HG02623 (cell line): ENCODE results near the gene NAA11.

Source experiments
- ATAC-seq: cut with Tn5 transposase; IDR thresholded peaks from one replicate; pipeline ENCODE4 v1.9.1; 2021; ENCODE audit warnings: moderate library complexity; ENCODE audit not compliant: unreplicated experiment

Gene NAA11

DNA sequence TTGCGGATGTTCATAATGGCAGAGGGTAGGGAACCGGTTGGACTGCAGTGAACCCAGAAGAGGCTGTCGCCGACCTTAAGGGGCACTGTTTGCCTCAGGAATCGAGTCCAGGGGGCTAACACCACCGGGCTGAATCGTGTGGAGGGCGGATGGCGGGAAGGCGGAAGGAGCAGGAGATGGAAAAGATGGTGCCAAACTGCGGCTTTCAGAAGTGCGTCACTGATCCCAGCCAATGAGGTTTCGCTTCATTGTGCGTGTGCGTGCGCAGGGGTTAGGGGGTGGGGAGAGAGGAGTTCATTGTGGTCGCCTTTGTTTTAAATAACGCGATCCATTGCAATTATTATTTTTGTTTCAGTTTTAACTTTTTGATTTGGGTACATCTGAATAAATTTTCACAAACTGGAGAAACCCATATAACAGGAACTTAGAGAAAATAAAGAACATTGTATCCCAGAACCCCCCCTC is at the start of gene NAA11:
NAA11 (minus strand) TSS at position 198 of the 465 bp plus-strand sequence; CDS start at position 14, 184 bp downstream.
- ATAC-seq = no peak

DNA sequence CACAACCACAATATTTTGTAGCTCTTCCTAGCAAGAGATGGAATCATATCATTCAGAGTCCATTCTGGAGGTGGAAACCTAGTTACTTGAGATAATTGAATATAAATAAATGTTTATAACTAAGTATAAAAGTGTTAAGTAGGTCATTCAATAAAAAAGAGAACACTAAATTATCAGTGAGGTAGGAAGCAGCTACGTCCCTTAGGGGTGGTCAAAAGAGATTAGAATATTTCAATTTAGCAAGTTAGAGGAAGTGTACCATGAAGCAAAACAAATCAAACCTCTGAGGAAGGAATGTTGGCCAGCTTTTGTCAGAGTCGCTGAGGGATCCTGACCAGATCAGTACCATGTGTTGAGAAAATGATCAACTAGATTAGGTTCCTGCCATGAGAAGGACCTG is 44.2 kb upstream of the NAA11 start:
- no peak for ATAC-seq

DNA sequence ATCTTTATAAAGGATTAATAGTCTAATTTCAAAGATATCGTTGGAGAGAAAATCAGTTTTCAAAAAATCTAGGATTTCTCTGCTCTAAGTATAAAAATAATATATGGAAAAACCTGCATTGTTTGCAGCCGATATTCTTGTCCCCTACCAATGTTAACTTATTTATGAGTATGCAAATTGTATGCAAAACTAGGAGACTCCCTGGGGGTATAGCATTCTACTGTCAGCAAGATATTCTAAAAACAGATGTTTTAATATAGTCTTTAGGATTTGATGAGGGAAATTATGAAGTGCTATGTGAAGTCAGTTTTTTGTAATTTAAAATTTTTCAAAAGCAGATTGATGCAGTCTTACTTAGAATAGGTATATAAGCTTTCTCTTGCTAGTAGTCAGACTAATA is 41.2 kb upstream of the NAA11 start:
- no peak for ATAC-seq

DNA sequence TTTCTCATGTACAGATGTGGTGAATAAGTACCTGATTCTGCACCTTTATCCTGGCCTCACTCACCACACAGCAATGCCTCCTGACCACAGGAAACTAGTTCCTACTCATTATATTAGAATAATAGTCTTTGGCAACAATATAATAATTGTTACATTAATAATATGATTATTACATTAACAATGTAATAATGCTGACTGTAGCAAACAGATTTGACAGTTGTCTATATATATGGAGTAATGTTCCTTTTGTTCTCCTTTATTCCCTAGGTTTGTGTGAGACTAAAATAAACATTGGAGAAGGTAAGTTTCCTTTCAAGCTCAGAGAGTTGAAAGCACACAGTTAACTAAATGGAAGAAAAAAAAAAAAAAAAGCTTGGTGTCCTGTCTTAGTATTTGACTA is 40.6 kb upstream of the NAA11 start:
- no peak for ATAC-seq

DNA sequence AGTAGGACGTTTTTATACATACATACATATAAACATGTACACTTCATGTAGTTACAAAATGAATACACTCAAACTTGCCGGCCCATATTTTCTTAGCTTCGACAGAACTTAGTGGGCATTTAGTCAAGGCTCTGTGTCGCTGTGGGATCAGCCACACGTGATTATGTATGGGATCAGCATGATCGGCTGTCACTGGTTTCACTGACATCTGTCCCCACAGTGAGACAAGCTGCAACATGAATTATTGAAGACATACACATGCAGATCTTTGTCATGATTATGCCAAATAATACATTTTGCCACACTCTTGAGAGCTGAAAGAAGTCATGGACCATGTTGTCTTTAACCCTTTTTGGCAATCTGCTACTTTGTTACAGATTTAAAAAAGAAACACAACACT is 38.2 kb upstream of the NAA11 start:
- no peak for ATAC-seq

DNA sequence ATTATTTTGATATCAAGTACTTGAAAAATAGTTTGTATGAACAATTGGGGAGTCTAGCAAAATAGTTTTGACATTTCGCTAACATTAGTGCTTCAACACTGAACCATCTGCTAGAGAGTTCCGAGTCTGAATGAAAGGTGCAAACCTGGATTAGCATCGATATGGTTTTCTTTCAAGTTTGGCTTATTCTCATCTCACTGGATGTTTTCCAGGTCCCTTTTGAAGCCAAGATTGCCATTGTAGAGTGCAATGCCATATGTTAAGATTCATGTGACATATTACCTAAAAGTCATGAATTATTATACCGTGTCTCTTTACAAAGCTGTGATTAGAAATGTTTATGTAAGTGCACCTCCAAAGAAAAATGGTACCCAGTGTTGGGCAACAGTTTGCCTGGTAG is 36.8 kb upstream of the NAA11 start:
- no peak for ATAC-seq

DNA sequence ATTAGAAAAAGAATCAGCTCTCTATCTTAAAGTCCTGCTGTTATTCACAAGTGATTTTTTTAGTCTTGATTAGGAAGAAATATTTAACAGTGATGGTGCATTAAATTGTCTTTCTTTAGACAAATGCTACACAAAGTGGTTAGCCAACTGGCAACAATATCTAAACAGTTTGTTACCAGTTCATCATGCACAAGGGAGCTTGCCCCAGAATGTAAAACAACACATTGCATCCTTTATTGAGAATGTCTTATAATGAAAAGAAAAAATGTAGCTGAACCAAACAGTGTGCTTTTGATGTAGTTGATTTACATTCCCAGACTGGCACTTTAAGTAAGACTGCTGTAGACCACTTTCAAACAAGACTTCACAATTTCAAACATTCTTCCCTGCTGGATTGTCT is 34.1 kb upstream of the NAA11 start:
- no peak for ATAC-seq

DNA sequence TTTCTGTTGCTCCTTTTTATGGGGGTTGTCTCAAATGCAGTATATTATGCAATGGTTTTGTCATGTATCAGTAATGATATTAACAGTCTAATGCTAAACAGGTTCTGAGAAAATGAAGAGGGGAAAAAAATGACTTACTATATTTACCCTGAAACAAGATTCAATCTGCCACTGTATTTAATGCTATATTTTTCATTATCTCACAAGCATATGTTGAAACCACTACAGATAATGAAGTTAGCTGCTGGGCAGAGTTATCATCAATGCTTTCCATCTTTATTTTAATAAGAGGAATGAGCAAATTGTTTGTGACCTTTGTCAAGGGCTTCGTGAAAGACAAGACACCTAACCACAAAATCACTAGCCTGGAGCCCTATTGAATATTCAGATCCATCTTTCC is 32.6 kb upstream of the NAA11 start:
- ATAC-seq = no peak

DNA sequence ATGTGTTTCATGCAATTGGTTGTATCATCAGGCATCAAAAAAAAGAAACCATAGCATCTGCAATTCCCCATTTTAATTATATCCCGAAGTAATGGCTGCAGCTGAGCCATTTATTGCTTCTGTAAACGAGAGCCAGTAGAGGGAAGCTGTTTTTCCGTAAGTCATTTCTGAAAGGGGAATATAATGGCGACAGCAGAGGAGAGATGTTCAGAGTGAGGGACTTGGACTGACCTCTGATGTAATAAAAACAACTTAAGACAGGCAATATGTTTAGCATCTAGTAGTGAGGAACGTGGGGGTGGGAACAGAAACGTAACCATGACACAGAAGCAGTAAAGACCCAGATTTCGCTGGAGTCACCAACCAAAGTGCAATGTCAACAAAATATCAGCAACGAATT is 31.5 kb upstream of the NAA11 start:
- ATAC-seq = no peak

DNA sequence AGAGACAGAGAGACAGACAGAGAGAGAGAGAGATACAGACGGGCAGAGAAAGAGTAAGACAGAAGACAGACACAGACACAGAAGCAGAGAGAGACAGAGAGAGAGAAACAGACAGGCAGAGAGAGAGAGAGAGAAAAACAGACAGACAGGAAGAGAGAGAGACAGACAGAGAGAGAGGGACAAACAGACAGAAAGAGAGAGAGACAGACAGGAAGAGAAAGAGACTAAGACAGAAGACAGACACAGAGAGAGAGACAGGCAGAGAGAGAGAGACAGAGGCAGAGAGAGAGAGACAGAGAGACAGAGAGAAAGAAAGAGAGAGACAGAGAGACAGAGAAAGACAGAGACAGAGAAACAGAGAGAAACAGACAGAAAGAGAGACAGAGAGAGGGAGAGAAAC is 27.2 kb upstream of the NAA11 start:
- no peak for ATAC-seq

DNA sequence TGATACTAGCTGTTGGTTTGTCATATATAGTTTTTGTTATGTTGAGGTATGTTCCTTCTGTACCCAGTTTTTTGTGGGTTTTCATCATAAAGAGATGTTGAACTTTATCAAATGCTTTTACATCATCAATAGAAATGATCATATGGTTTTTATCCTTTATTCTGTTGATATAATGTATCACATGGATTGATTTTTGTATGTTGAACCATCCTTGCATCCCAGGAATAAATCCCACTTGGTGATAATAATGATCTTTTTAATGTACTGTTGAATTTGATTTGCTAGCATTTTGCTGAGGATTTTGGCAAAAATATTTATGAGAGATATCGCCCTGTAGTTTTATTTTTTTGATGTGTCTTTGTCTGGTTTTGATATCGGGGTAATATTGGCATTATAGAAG is 22.5 kb upstream of the NAA11 start:
- ATAC-seq = no peak

DNA sequence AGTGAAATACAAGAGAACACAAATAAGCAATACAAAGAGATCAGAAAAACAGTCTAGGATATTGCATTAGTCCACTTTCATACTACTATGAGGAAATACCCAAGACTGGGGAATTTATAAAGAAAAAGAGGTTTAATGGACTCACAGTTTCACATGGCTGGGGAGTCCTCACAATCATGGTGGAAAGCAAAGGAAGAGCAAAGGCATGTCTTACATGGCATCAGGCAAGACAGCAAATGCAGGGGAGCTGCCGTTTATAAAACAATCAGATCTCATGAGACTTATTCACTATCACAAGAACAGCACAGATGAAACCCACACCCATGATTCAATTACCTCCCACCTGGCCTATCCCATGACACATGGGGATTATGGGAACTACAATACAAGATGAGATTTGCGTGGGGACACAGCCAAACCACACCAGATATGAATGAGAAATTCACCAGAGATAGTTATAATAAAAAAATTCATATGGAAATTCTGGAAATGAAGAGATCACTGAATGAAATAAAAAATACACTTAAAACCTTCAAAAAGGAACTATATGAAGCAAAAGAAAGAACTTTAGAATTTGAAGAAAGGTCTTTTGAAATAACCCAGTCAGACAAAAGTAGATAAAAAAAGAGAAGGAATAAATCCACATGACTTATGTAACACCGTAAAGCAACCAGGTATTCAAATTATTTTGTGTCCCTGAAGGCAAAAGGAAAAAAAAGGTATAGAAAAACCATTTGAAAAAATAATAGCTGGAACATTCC is 16.2 kb upstream of the NAA11 start:
- no peak for ATAC-seq

DNA sequence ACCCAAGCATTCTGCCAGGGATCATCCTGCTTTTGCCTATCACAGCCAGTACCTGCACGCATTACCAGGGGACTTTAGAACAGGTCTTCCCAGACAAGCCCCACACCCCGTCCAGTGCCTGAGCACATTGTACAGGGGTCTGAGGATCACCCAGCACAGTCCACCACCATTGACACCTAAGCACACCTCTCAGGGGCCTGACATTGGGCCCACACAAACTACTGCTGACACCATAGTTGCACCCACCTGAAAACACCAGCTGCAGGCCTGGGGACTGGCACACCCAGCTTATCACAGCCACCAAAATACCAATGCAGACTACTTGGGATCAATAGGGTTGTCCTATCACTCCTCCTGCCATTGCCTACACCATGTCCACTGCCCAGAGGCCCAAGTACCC is 14.7 kb upstream of the NAA11 start:
- ATAC-seq = no peak

DNA sequence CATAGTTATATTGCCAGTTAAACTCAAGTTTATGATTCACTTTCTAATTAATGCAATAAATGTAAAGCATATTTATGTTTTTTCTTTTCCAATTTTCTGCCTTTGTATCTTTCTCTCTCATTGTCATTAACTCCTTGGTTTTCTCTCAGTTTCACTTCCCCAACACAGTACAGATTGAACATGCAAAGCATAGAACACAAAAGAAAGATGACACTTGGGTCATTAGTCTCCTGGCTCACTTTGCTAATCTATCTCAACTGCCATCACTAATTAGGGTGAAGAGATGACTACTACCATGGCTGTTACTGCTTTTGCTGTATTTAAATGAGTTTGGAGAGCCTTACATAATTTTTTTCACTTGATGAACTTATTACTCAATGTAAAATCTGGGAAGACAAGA is 12.3 kb upstream of the NAA11 start:
- ATAC-seq = peak; percentile 60

DNA sequence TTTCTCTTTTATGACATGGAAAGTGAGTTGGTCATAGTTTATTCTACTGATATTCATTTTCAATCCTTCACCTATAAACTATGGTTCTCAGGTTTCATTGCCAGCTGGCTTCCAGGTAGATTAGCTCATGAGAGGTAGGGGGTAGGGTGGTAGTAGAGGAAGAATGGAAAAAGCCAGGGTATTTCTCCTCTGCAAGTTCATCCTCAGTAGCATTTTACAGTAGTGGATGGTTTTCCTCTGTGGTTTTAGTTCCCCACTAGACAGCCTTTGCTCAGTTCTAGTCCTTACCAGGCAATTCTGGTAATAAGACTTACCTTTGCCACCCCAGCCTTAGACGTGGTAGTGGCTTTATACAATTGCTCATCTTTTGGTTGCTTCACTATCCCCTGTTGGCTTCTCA is 8.9 kb upstream of the NAA11 start:
- ATAC-seq = no peak

DNA sequence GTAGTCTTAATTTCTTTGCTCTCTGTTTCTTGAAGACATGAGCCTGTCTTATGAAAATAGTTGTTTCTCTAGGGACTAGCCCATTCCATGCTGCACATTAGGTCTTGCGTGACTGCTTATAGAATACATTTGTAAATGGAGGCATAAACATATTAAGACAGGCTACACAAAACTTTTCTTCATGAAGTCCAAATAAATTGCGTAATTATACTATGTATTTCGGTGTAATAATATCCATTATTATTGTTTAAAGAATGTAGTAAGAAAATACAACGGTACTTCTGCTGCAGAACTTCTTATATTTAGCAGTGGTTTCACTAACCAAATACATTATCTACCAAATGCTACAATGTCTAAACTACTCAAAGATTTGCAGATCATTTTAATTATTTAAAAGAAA is 8.5 kb upstream of the NAA11 start:
- no peak for ATAC-seq

DNA sequence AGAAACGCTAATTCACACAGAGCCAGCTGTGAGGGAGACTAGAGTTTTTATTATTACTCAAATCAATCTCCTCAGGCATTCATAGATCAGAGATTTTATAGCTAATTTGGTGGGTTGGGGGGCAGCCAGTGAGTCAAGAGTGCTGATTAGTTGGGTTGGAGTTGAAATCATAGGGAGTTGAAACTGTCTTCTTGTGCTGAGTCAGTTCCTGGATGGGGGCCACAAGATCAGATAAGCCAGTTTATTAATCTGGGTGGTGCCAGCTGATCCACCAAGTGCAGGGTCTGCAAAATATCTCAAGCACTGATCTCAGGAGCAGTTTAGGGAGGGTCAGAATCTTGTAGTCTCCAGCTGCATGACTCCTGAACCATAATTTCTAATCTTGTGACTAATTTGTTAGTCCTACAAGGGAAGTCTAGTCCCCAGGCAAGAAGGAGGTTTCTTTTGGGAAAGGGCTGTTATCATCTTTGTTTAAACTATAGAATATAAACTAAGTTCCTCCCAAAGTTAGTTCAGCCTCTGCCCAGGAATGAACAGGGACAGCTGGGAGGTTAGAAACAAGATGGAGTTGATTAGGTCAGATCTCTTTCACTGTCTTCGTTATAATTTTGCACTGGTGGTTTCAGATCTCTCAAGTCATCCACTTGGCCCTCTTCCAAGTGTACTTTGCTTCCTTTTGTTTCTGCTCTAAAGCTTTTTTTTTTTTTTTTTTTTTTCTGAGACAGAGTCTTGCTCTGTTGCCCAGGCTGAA is 5.4 kb upstream of the NAA11 start:
- ATAC-seq = no peak

DNA sequence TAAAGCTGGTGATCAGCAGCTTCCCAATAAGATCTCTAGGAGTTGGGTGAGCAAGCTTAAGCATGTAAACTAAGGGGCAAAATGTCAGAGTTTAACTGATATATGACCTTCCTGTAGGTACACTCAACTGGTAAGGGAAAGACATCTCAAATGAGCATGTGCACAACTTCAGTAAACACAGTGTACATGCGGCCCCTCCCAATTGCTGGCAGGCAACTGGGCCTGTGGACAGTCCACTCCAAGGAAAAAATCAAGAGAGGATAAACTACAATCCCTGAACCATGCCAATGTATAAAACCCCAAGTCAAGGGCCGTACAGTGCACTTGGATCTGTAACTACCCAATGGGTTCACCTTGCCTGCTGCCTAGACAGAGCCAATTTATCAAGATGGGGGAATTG is 4.9 kb upstream of the NAA11 start:
- no peak for ATAC-seq

DNA sequence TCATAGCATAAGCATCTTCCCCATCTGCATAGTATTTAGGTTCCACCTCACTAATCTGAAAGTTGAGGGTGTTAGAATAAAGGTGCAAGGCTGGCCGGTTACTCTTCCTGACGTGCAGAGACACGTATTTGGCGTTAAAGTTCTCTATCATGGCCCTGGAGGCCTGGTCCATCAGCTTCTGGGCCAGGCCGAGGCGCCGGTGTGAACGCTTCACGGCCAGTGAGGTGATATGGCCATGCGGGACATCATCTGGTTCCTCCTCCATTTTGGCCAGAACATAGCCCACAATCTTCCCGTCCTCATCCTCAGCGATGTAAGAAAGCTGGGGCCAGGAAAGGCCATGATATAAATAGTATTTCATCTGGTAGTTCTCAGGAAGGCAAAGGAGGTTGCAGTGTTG is 425 bp downstream of the NAA11 start:
- ATAC-seq = no peak

DNA sequence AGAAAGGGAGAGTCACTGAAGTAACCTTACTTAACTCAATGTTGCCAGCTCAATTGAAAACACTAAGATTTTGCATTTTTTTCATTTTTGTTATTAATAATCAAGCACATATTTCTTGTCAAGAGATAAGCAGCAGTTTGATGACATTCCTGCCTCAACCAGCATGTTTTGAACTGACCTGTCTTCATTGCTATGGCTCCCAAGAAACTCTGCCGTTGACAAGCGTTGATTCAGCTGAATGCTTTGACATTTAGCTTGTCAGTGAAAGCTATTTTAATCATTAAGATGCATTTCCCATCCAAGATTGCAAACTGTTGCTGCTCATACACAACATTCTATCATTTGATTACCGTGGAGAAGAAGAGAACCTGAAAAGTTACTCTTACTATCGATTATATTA is 5.9 kb downstream of the NAA11 start:
- no peak for ATAC-seq

DNA sequence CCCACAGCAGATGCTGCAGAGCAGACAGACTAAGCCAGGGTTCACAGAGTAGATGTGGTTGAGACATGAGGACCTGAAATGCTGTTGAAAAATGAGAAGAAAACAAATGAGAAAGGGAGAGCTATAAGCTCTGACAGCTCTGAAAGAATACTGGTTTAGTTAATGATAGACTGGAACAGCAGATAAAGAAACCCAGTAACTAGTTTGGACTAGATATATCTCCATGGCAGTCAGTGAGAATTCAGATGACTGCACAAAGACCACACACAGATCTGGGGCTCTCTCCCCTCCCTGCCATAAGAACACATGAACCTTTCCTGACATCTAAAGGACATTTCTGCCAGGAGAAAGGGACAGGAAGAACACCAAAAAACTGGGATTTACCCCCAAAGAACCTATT is 8.2 kb downstream of the NAA11 start:
- ATAC-seq = no peak

DNA sequence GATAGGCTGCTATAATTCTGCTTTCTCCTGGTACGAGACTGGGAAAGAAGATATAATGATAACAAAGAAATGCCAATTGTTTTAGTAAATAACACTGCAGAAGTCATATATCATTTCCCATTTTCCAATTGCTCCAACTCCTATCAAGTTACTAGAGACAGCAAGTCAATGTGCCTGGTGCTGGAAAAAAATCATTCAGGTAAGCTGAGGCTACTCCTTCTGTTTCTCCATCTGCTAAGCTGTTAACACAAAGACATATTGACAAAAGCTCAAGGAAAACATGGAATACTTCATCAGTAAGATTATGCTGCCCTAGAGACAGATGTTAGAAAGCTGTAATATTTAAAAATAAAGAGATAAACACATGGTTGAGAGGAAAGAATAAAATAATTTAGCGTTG is 10.0 kb downstream of the NAA11 start:
- no peak for ATAC-seq

DNA sequence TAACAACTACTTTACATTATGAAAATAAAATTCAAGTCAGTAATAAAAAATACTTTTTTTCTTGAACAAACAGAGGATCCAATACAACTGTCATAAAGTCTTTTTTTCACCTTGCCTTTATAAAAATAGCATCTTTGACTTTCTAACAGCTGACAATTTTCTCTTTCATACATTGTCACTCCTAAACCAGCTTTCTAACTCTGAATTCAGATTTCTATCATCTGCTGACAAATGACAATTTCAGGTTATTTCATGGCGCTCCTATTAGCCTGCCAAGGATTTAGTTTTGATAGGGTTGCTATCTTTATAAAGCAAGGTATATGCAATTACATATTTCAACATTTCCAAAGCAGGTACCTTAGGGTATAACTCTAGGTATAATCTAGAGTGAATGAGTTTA is 14.6 kb downstream of the NAA11 start:
- ATAC-seq = no peak
